NCI-H526 treated with DMSO at 0.1 percent for 48 hours (cell line): ENCODE measurements around the gene VKORC1L1.
"Not testable (repeated sequence)": the region's sequence is repeated elsewhere in the genome, so short reads cannot be mapped to it uniquely, and the experiment has no call there.

Source experiments
- DNase-seq: peaks from one replicate; lab custom pipeline; 2025; lab: John Stamatoyannopoulos, UW

The VKORC1L1 gene

DNA sequence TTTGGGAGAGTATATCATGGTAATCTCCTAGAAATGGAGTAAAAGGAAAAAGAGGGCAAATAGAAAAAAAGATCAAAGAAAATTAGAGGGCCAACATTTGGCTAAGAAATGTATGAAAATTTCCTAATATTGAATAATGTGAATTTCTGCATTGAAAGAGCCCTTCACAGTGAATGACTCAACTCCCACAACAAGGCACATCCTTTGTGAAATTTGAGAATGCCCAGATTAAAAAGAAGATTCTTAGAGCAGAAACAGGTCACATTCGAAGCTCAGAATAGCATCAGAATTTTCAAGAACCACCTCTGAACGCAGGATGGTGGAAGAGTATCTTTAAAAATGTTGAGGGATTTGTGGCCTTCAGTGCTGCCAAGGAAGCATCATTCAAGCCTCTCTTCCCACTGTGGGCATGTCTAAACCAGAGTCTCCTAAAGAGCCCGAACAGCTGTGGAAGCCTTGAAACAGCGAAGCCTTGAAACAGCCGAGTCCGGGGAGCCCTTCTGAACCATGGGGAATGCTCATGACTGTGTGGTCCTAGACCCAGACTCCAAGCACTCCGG is 65.5 kb downstream of the VKORC1L1 start:
- DNase-seq = no peak

DNA sequence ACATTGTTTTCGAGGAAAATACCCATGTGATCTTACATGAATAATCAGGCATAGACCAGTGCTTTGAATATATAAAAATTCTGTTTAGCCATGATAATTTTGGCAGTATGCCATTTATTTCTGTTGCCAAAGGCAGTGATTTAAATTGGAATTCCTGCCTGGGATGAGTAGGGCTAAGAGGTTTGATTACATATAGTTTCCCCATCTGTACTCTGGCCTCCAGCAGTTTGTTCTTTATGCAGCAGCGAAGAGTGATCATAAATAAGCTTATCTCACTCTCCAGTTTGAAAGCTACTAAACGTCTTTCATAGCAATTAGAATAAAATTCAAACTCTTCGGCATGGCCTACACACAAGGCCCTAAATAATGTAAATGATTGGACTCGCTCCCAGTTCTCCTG is 72.9 kb downstream of the VKORC1L1 start:
- not testable (repeated sequence) for DNase-seq

DNA sequence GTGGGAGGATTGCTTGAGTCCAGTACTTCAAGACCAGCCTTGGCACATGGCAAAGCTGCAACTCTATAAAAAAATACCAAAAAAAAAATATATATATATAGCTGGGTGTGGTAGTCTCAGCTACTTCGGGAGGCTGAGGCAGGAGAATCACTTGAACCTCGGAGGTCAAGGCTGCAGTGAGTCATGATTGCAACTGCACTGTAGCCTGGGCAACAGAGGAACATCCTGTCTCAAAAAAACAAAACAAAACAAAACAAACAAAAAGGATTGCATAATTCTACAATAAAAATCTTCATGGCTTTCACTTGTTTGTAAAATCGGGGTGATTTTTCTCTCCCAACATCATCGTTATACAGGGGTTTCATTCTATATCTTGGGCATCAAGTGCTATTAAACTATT is 74.0 kb downstream of the VKORC1L1 start:
- no peak for DNase-seq

DNA sequence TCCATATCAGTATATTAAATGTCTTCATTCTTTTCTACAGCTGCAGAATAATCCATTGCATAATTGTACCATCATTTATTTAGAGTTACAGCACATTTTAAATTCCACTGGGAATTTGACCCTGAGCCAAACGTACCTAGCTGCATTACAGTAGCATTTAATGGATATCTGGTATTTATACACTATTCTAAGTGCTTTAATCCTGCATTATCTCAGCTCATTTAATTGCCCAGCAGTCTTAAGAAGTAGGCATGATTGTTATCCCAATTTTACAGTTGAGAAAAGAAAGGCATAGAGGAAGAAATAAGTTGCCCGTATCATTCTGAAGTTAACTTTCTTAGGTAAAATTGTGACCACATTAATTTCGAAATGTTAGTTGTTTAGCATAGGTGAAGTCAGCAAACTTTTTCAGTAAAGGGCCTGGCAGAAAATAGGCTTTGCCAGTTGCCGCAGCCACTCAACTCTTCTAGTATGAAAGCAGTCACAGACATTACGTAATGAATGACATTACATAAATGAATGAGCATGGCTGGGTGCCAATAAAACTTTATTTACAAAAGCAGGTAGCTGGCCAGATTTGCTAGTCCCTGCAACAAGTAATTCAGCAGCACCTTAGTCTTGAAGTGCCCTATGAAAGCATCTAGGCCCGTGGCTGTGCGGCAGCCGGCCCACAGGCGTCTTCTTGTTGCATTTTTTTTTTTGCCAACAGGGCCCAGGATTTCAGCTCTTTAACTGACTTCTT is 79.1 kb downstream of the VKORC1L1 start:
- no peak for DNase-seq

DNA sequence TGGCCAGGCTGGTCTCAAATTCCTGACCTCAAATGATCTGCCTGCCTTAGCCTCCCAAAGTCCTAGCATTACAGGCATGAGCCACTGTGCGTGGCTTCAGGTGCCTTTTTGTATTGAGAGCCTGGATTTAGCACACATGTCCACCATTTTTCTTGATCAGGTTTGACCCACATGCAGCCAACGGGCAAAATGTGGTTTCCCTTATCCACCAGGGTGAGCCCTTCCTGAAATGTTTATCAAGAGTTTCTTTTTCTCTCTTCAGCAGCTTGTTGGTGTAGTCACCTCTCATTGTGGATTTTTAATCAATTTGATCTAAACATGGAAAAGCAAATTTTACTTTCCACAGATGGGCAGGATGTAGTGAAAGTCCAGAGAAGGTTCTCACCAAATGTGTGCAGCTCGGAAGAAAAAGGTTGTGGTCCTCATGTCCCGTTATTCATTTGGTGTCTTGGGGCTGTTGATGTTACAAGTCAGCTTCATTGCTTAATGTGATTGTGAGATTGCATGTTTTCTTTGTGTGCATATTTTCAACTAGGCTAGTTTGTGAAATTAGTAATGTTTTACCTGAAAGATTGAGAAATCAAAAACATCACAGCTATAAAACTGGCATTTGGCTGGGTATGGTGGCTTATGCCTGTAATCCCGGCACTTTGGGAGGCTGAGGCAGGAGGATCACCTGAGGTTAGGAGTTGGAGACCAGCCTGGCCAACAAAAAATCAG is 80.3 kb downstream of the VKORC1L1 start:
- DNase-seq = no peak

DNA sequence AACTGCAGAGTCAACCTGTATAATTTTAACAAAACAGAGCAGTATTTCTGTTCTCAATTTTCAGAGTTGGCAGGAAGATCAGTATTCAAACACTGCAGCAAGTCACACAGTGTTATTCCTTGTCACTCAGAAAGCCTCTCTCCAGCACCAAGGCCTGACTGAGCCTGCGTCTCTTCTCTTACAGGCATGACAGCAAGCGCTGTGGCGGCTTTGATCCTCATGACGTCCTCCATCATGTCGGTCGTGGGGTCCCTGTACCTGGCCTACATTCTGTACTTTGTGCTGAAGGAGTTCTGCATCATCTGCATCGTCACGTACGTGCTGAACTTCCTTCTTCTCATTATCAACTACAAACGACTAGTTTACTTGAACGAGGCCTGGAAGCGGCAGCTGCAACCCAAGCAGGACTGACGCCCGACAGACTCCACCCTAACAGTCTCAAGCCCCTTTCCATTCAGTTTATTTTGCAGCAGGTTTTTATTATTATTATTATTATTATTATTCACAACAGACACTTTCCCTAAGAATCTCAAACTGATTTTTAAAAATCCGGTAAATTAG is 81.1 kb downstream of the VKORC1L1 start:
- DNase-seq = no peak

DNA sequence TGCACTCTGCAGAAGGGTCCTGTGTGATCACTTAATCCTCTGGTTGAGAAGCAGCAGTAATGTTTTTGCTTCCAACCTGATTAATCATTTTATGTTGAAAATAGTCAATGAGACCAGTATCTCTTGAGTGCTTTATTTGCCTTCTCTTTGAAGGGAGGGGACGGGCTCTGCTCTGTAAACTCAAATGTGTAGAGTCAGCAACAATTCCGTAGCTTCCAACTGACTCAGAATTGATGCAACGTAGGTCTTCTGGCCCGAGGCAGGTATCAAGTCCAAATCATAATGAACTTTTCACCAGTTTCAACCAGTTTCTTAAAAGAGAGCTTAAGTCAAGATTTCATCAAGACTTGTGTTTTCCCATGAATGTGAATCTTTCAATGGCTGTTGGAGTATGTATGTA is 82.8 kb downstream of the VKORC1L1 start:
- no peak for DNase-seq

DNA sequence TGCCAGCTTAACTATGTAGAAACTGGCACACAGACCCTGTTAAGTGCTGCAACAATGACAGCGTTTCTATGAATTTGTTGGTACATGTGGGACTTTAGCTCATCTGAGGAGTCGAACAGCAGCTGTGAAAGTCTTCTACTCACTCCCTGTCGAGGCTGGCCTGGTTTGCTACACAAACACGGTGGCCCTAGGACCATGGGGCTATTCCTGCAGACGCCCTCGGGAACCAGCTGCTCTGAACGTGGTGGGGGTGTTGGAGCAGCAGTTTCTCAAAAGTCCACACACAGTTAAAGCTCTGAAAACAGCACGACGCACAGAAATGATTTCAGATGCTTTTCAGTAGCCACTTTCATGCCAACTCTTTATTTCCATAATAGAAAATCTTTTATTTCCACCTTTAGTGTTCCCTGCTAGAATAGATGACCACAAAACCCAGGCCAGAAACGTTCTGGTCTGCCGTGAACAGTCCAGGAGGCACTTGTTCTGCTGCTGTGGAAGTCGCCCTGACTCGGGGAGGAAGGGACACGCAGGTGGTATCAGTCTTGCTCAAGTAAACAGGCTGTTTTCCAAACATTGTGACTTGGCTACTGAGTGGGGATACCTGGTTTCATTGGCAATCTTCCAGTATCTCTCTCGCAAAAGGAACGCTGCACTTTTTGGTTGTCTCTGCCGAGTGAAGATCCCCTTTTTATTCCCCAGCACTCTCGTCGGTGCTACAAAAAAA is 87.6 kb downstream of the VKORC1L1 start:
- DNase-seq = no peak

DNA sequence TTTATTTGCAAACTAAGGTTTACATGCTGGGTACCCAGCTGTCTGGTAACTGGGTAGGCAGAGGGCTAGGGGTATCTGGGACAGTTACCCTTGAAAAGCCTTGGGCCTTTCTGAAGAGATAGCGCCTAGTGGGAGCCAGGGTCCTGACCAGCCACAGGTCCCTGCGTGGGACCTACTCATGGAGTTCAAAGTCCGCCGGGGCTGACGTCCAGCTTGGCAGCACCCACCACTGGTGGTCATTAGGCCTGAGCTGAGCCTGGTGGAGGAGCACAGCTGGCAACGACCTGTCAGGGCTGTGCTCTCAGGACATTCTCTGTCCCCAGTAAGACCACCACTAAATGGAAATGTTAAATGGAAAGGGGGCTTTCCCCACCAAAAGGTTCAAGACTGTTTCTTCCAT is 89.2 kb downstream of the VKORC1L1 start:
- DNase-seq = no peak

DNA sequence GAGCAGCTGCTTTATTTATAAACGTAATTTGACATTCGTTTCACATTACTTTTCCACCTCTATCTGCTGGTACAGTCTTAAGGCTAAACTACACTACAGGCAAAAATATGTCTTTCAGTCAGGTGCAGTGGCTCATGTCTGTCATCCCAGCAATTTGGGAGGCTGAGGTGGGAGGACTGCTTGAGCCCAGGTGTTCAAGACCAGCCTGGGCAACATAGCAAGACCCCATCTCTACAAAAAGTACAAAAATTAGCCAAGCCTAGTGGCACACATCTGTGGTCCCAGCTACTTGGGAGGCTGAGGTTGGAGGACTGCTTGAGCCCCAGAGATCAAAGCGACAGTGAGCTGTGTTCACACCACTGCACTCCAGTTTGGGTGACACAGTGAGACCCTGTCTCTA is 91.8 kb downstream of the VKORC1L1 start:
- DNase-seq = not testable (repeated sequence)

DNA sequence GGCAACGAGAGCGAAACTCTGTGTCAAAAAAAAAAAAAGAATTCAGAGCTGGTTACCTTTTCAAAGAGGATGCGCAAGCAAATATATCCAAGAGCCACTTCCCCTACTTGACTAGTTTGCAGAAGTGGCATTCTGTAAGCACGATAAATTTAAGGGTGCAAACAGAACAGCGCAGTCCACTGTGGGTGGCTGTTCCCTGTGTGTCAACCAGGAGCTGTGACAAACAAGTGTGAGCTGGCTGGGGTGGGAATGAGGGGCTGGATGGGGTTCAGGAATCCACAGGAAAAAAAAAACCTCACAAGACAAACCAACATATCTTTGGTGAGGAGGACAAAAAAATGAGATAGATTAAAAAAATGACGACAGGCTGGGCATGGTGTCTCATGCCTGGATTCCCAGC is 93.3 kb downstream of the VKORC1L1 start:
- DNase-seq = no peak

DNA sequence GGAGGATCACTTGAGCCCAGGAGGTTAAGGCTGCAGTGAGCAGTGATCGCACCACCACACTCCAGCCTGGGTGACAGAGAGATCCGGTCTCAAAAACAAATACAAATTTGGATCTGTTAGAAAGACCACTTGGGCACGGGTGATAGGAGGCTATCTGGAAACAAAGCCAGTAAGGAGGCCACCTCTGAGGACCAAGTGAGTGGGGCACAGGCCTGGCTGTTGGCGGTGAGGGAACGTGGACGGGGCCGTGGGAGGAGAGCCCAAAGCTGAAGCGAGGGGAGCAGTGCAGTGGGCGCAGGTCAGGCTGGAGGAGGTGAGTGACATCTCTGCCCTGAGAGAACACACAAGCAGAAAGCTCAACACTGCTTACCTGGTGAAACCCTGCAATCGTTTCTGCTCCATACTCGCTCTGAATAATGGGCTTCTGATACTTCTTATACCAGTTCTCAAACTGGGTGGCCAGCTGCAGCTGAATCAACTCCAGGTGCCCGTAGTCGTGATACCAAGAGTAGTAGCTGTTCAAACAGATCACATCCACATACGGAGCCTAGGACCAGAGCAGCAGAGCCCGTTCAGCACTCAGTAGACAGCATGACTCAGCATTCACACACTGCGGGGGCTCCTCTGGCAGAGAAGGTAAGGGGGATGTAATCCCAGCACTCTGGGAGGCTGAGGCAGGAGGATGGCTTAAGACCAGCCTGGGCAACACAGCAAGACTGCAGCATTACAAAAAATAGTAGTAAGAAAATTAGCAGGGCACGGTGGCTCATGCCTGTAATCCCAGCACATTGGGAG is 94.7 kb downstream of the VKORC1L1 start:
- DNase-seq = no peak

DNA sequence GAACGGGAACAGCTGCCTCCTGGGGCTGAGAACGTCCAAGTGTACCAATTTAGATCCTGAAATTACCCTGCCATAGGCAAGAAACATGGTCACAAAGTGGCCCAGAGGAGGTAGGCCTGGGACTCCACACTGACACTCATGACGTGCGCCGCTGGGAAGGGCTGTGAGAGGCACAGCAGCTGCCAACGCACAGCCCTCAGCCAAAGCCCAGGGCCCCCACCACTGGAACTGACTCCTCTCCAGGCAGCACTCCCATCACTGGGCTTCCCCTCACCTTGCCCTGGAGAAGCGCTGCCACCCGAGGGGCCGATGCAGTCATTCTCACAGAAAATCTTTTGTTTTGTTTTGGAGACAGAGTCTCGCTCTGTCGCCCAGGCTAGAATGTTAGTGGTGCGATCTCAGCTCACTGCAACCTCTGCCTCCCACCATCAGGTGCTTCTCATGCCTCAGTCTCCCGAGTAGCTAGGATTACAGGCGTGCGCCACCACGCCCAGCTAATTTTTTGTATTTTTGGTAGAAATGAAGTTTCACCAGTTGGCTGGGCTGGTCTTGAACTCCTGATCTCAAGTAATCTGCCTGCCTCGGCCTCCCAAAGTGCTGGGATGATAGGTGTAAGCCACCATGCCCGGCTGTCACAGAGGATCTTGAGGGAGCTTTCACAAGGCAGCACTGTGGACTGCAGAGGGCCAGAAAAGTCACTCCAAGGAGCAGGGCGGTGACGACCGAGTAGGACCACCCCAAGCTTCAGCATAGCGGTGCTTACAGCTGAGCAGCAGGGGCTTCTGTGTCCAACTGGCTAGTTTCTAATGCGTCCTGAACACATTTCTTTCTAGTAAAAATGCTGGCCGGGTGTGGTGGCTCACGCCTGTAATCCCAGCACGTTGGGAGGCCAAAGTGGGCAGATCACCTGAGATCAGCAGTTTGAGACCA is 95.6 kb downstream of the VKORC1L1 start:
- no peak for DNase-seq

DNA sequence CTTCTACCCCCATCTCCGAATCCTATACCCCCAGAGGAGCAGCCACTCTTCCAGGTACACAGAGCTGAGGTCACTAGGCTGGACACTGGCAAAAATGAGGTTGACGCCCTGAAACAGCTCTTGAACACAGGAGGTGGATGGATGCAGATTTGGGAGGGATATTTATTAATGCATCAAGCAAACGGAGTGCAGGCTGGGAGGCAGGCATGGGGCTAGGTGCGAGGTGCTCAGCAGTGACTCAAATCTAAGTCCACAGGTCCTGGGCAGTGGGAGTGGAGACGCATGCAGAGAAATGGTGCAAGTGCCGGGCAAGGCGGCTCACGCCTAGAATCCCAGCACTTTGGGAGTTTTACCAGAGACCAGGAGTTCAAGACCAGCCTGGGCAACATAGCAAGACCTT is 98.1 kb downstream of the VKORC1L1 start:
- no peak for DNase-seq

DNA sequence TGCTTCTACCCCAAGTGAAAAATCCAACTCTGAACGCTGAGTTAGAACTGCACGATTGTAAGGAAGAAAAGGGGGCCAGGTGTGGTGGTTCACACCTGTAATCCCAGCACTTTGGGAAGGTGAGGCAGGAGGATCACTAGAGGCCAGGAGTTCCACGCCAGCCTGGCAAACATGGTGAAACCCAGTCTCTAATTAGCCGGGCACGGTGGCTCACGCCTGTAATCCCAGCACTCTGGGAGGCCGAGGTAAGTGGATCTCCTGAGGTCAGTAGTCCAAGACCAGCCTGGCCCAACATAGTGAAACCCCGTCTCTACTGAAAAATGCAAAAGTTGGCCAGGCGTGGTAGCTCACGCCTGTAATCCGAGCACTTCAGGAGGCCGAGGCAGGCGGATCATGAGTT is 100.1 kb downstream of the VKORC1L1 start:
- DNase-seq = no peak

DNA sequence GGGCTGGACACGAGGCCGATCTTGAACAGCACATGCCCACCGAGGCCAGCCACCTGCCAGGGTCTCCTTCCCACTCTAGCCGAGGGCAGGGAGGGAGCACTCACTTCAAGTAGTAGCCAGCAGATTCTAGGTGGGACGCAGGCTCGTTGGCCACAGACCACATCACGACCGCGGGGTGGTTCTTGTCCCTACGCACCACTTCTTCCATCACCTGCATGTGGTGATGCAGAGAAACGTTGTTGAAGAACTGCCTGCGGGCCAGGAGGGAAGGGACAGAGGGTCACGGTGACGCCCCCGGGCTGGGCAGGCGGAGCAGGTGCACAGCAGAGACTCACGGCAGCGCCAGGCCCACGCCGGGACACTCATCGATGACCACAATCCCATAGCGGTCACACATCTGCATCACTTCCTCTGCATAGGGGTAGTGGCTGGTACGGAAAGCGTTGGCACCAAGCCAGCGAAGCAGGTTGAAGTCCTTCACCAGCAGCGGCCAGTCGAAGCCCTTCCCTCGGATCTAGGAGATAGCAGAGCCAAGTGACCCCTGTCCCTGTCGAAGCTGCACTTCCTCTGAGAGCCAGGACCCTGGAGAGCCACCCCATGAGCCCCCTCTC is 101.4 kb downstream of the VKORC1L1 start:
- DNase-seq = no peak

DNA sequence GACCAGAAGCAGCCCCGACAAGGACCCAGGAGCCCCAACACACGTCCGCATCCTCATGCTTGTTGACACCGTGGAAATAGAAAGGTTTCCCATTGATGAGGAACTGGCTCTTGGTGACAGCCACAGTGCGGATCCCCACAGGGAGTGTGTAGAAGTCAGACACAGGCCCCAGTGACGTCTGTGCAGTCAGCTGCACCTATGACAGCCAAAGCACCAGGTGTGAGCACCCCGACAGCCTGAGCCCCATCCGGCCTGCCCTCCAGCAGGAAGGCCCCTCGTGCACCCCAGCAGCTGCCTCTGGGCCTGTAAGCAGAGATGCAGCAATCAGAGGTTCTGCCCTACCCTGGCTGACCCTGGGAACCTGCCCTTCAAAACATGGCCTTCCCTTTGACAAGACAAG is 102.0 kb downstream of the VKORC1L1 start:
- DNase-seq = no peak

DNA sequence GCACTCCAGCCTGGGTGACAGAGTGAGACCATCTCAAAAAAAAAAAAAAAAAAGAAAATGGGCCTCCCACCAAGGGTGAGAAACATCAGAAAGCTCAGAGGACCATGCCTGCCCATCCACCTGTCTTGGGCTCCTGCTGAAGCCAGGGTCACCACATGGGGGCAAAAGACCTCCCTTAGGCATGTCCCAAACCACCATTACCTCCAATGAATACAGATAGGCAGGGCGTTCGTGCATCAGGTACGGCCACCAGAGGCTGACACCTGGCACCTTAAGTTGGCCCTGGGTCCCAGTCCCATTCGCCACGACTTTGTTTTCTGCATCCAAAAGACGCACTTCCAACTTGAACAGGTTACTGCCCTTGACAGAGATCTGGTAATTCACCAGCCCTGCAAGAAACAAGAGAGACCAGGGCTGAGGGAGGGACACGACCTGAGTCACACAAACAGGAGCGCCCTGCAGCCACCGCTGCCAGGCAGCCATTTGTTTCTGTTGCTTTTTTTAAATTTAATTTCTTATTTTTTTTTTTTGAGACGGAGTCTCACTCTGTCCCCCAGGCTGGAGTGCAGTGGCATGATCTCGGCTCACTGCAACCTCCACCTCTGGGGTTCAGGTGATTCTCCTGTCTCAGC is 103.1 kb downstream of the VKORC1L1 start:
- no peak for DNase-seq

DNA sequence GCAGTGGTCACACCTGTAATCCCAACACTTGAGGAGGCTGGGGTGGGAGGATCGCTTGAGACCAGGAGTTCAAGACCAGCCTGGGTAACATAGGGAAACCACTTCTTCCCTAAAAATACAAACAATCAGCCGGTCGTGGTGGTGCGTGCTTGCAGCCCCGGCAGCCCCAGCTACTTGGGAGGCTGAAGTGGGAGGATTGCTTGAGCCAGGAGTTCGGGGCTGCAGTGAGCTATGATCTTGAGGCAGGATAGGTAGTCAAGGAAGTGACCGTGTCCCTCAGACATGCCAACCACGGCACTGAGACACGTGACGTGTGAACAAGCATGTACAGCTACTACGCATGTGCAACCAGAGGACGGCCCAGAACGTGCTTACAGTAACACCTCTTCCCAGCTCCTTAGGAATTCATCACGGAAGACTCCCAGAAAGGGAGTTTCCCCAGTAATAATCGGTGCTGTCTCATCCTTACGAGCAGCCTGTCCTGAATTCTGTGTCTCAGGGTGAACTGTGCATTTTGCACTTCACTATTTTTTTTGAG is 103.9 kb downstream of the VKORC1L1 start:
- DNase-seq = no peak
